ENCODE data around the gene CCNL1. TPM values are rescaled to one million over a fixed set of nuclear protein-coding genes. Genes with fewer than 3 reads are reported as not detected.

CCNL1 gene
- total and polyA plus RNA-seq, 8 donors, result 82.6 to 319 (median 205) TPM

- Histone ChIP-seq H3K27me3 (no peaks in the 10 kb centered on the region), H3K27ac (no peak overlapping the region), H3K4me1 (no peaks in the 10 kb centered on the region), H3K36me3 (peaks cover 5 to 92% of the 10 kb centered on the region in 2 donors), H3K9me3 (no peaks in the 10 kb centered on the region), H3K4me3 (no peak overlapping the region)
- intact Hi-C loops (cut with DNase I), result no loop called here
- no peak for ATAC-seq
- TF ChIP-seq CTCF (IDR thresholded peaks at IDR 0.05), result no peak
- DNase-seq, result no peak
Measured at GRCh38 chr3:157145606-157146322, 14.2 kb downstream of the CCNL1 start.

GRCh38 chr3:157142315-157142714 lies 17.6 kb downstream of the CCNL1 start:
- TF ChIP-seq CTCF (IDR thresholded peaks at IDR 0.05), result no peak
- DNase-seq, result no peak
- no peak overlapping the region for H3K27ac ChIP-seq
- ATAC-seq, result no peak
- no peaks in the 10 kb centered on the region for H3K27me3 ChIP-seq
- peaks cover 0 to 82% of the 10 kb centered on the region in 2 donors for H3K36me3 ChIP-seq
- H3K9me3 ChIP-seq, result no peaks in the 10 kb centered on the region
- intact Hi-C loops (cut with DNase I), result no loop called here
- H3K4me3 ChIP-seq, result no peak overlapping the region
- H3K4me1 ChIP-seq, result peaks cover under 1 to 8% of the 10 kb centered on the region in 2 donors

- no peak for ATAC-seq
- H3K27me3 ChIP-seq, result no peaks in the 10 kb centered on the region
- DNase-seq, result no peak
- H3K4me3 ChIP-seq, result no peak overlapping the region
- no peak overlapping the region for H3K27ac ChIP-seq
- peaks cover 0 to 60% of the 10 kb centered on the region in 2 donors for H3K36me3 ChIP-seq
- intact Hi-C loops (cut with DNase I), result loop anchor here in 1 of 2 donors (5.0 to 10.0 kb wide), 2 partner anchors 313 to 465 kb away; partner anchors contain the start of genes LEKR1 and TIPARP
- no peaks in the 10 kb centered on the region for H3K9me3 ChIP-seq
- H3K4me1 ChIP-seq, result peaks cover 18 to 30% of the 10 kb centered on the region in 2 donors
- no peak for TF ChIP-seq CTCF (IDR thresholded peaks at IDR 0.05)
Measured at GRCh38 chr3:157139938-157140534, 19.9 kb downstream of the CCNL1 start.

GRCh38 chr3:157136647-157137387 lies 23.1 kb downstream of the CCNL1 start:
- H3K4me1 ChIP-seq, result peaks cover 21 to 46% of the 10 kb centered on the region in 2 donors
- H3K4me3 ChIP-seq, result no peak overlapping the region
- no peak for TF ChIP-seq CTCF (IDR thresholded peaks at IDR 0.05)
- ATAC-seq (peak; percentile 68), DNase-seq (peak in 1 of 4 donors; percentile 74)
- intact Hi-C loops (cut with DNase I), result loop anchor here in 1 of 2 donors (5.0 to 10.0 kb wide), 2 partner anchors 310 to 462 kb away; partner anchors contain the start of genes LEKR1 and TIPARP
- no peaks in the 10 kb centered on the region for H3K27me3 ChIP-seq
- no peaks in the 10 kb centered on the region for H3K9me3 ChIP-seq
- peaks cover 0 to 34% of the 10 kb centered on the region in 2 donors for H3K36me3 ChIP-seq
- H3K27ac ChIP-seq, result peak overlapping the region; percentile 1 to 67

Data from left lung (tissue), 10 donors.